AG04449 (cell line): ENCODE data around the gene SHROOM2.

Experiments
- CTCF ChIA-PET: fragments of 350-600 bp; formaldehyde crosslinking; extraction: SDS; loops from one replicate; lab custom pipeline; 2021; ENCODE audit warnings: antibody characterized with exemption; lab: Yijun Ruan, JAX
- POLR2A ChIA-PET: fragments of 400-600, 350-600 bp; formaldehyde crosslinking; extraction: SDS; loops from one replicate; lab custom pipeline; 2020; ENCODE audit warnings: antibody characterized with exemption, inconsistent platforms; lab: Yijun Ruan, JAX
- DNase-seq: peaks from one replicate; pipeline ENCODE4 v3.0.0-alpha.2; 2010; ENCODE audit warnings: low read depth, low spot score
- H3K4me3 ChIP-seq: 2 replicates; pipeline ENCODE4 v1.5.1; 2011; ENCODE audit warnings: low read depth, mild to moderate bottlenecking, control low read depth, low read length
- TF ChIP-seq, protein P1 (sequence below): IDR thresholded peaks from one replicate; pipeline ENCODE4 v1.5.1; 2011; ENCODE audit warnings: mild to moderate bottlenecking, moderate library complexity, low read length, control low read depth, inconsistent platforms; ENCODE audit not compliant: insufficient read depth; ENCODE audit errors: missing control alignments

Gene SHROOM2

DNA sequence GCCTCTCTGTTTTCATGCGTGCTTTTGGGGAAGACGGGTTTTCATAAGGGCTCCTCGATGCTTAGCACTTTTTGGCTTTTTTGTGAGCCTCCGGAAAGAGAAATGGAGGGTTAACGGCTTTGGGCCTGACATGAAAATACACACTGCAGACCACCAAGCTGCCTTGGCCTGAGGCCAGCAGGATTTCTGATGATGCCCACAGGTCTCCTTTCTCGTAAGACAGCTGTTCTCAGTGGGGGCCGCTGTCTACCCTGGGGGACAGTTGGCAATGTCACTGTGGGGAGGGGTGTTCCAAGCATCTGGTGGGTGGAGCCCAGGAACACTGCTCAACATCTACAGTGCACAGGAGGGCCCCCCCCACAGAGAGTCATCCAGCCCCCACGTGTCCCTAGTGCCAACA, 151.5 kb downstream of the SHROOM2 start:
- ChIA-PET POLR2A (no interaction called here), CTCF (no interaction called here)
- no peak for DNase-seq
- no peak overlapping the region for H3K4me3 ChIP-seq
- TF ChIP-seq, protein P1, sequence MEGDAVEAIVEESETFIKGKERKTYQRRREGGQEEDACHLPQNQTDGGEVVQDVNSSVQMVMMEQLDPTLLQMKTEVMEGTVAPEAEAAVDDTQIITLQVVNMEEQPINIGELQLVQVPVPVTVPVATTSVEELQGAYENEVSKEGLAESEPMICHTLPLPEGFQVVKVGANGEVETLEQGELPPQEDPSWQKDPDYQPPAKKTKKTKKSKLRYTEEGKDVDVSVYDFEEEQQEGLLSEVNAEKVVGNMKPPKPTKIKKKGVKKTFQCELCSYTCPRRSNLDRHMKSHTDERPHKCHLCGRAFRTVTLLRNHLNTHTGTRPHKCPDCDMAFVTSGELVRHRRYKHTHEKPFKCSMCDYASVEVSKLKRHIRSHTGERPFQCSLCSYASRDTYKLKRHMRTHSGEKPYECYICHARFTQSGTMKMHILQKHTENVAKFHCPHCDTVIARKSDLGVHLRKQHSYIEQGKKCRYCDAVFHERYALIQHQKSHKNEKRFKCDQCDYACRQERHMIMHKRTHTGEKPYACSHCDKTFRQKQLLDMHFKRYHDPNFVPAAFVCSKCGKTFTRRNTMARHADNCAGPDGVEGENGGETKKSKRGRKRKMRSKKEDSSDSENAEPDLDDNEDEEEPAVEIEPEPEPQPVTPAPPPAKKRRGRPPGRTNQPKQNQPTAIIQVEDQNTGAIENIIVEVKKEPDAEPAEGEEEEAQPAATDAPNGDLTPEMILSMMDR: no peak

DNA sequence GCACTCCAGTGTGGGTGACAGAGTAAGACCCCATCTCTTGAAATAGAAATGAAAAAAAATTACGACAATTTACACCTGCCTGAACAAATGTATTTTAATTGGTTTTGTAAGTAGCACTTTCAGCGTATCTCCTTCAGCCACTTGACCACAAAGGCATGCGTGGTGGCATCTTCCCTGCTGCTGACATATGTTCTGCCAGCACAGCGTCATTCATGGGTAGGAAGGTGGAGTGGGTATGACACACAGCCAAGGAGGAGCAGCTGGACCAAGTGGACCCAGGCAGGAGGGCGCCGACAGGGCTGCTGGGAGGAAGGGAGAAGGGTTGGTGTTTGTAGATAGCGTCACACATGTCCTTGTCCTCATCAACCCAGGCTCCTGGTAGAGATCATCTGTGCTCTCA, 152.3 kb downstream of the SHROOM2 start:
- CTCF ChIA-PET: no interaction called here
- H3K4me3 ChIP-seq: no peak overlapping the region
- DNase-seq: no peak
- TF ChIP-seq, protein P1: no peak
- POLR2A ChIA-PET: no interaction called here

DNA sequence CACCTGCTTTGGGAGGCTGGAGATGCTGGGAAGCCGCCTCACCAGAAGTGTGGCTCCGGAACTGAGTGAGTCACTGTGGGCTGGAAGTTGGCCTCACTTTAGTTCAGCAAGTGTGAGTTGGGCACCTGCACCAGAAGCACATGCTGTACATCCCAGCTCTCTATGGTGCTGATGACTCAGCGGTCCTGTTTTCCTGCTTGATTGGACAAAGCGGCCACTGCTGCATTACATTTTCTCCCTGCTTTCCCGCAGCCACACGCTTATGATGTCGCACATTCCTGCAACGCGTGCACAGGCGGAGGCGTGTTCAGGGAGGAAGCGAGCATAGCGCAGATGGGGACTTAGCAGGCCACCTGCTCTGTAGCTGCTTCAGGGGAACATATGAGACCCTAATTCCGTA, 154.2 kb downstream of the SHROOM2 start:
- H3K4me3 ChIP-seq: no peak overlapping the region
- POLR2A ChIA-PET: no interaction called here
- DNase-seq: peak; percentile 37
- TF ChIP-seq, protein P1: no peak
- CTCF ChIA-PET: no interaction called here

DNA sequence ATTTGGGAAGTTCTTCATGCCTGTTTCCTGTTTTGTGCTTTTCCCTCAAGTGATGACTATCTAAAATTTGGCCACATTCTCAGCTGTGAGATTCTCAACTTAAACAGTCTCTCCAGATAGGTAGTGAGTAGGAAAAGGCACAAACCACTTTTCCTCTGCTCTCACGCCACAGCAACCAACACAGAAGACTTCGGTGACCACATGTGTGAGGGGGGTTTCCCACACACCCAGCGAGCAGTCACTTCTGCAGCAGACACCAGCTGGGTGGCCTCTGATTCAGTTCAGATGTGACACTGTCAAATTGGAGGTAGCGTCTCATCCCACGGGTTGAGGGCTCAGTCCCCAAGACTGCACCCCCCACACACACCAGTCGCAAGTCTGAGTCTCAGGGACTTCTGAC, 155.9 kb downstream of the SHROOM2 start:
- POLR2A ChIA-PET: no interaction called here
- TF ChIP-seq, protein P1: no peak
- no peak overlapping the region for H3K4me3 ChIP-seq
- CTCF ChIA-PET: no interaction called here
- no peak for DNase-seq

DNA sequence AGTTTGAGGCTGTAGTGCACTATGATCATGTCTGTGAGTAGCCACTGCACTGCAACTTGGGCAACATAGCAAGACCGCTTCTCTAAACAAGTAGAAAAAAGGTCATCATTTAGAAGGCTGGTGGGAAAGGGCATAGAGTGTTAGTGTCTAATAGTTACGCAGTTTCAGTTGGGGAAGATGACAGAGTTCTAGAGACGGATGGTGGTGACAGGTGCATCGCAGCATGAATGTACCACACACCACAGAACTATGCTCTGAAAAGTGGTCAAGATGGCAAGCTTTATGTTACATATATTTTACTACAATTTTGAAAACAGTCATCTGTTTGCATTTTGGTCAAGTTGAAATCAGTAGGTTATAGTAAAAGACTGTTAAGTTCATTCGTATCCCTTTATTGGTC, 157.2 kb downstream of the SHROOM2 start:
- TF ChIP-seq, protein P1: no peak
- DNase-seq: no peak
- CTCF ChIA-PET: no interaction called here
- POLR2A ChIA-PET: no interaction called here
- no peak overlapping the region for H3K4me3 ChIP-seq

DNA sequence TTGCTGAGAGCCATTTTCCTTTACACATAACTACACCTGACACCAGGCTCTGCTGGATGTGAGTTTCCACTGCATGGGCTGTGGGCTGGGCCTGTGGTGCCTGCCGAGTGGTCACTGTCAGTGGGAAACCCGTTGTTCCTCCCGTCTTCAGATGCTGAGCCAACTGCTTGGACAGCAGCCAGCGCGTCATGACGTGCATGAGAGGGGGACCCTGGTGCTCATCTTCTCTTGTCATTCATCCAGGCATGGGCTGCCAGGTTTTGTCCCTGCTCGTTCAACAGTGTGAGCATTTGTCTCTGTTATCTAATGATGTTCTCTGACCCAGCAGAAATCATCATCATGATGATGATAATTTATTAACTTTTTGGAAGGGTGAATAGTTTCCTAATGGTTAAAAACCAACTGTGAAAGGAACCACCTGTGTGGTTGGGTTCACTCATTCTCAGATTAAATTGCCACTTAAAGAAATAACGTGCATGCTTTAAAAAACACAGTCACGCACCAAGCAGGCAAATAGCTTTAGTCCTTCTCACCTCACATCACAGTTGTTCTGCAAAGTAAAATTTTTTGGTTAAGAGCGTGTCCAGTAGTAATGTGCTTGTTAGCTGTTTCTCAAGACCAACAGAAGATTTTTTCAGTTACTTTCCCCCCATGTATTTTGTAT, 161.0 kb downstream of the SHROOM2 start:
- POLR2A ChIA-PET: no interaction called here
- TF ChIP-seq, protein P1: no peak
- CTCF ChIA-PET: interaction anchor here (1.3 kb wide), 1 partner anchor 173 kb away, joined by 3 read pairs; no protein-coding TSS in a partner anchor
- H3K4me3 ChIP-seq: no peak overlapping the region
- DNase-seq: no peak
